SK-N-MC (cell line): Measurements from ENCODE around the gene SUN1.
"Not testable (repeated sequence)": the region's sequence is repeated elsewhere in the genome, so short reads cannot be mapped to it uniquely, and the experiment has no call there.

ENCODE experiments used
- DNase-seq: peaks from one replicate; pipeline ENCODE4 v3.0.0-alpha.2; 2011; ENCODE audit warnings: low read depth, low spot score
- H3K27ac ChIP-seq: fragments of 200-600 bp; sonication (generic); 2 replicates; pipeline ENCODE4 v1.5.1; 2016; ENCODE audit warnings: mixed run types
- H3K36me3 ChIP-seq: fragments of 200-600 bp; sonication (generic); 2 replicates; pipeline ENCODE4 v1.6.1; 2017; ENCODE audit warnings: antibody characterized with exemption, low read length, mixed read lengths; ENCODE audit not compliant: insufficient read depth
- H3K4me3 ChIP-seq: fragments of 200-600 bp; sonication (generic); 2 replicates; pipeline ENCODE4 v1.5.1; 2016
- H3K9ac ChIP-seq: fragments of 200-600 bp; sonication (generic); 2 replicates; pipeline ENCODE4 v1.8.0; 2017; ENCODE audit warnings: mixed run types, mixed read lengths; ENCODE audit not compliant: insufficient read length
- H3K9me3 ChIP-seq: fragments of 200-600 bp; sonication (generic); 2 replicates; pipeline ENCODE4 v1.6.1; 2017; ENCODE audit warnings: low read depth, mild to moderate bottlenecking, antibody characterized with exemption, low read length, moderate library complexity, mixed read lengths
- EZH2 ChIP-seq: fragments of 200-600 bp; sonication (generic); IDR thresholded peaks from one replicate; pipeline ENCODE4 v1.6.1; 2017; ENCODE audit warnings: antibody characterized with exemption
- FOXP2 ChIP-seq: optimal IDR thresholded peaks from 2 replicates; pipeline ENCODE3; 2011; ENCODE audit warnings: mild to moderate bottlenecking, moderate library complexity; ENCODE audit not compliant: insufficient read depth; ENCODE audit errors: extremely low read length, control extremely low read depth
- POLR2AphosphoS5 ChIP-seq: IDR thresholded peaks from 2 replicates; pipeline ENCODE4 v1.6.1; 2012; ENCODE audit warnings: mild to moderate bottlenecking, low read depth, low read length, borderline replicate concordance

SUN1 gene

GRCh38 chr7:791519-791918, 40.8 kb upstream of the SUN1 start:
- no peak overlapping the region for H3K9ac ChIP-seq
- DNase-seq = no peak
- TF ChIP-seq FOXP2 (no peak), POLR2AphosphoS5 (no peak), EZH2 (no peak)
- no peak overlapping the region for H3K27ac ChIP-seq
- H3K36me3 ChIP-seq = peaks cover 13% of the 10 kb centered on the region; the same call in 1 of the 2 replicates
- H3K9me3 ChIP-seq = no peaks in the 10 kb centered on the region
- no peak overlapping the region for H3K4me3 ChIP-seq

GRCh38 chr7:794207-794606, 38.1 kb upstream of the SUN1 start:
- no peaks in the 10 kb centered on the region for H3K9me3 ChIP-seq
- no peak overlapping the region for H3K27ac ChIP-seq
- no peaks in the 10 kb centered on the region for H3K36me3 ChIP-seq
- TF ChIP-seq FOXP2 (no peak), EZH2 (no peak), POLR2AphosphoS5 (no peak)
- H3K4me3 ChIP-seq = no peak overlapping the region
- no peak overlapping the region for H3K9ac ChIP-seq
- no peak for DNase-seq

- DNase-seq = no peak
- no peaks in the 10 kb centered on the region for H3K9me3 ChIP-seq
- TF ChIP-seq EZH2 = no peak
- no peak for TF ChIP-seq POLR2AphosphoS5
- TF ChIP-seq FOXP2 = no peak
These were observed 37.5 kb upstream of the SUN1 start for GRCh38 chr7:794671-795329.

GRCh38 chr7:796434-797169, 35.7 kb upstream of the SUN1 start:
- H3K27ac ChIP-seq, H3K4me3 ChIP-seq, DNase-seq, H3K36me3 ChIP-seq, H3K9ac ChIP-seq, H3K9me3 ChIP-seq: not testable (repeated sequence)

More at GRCh38 chr7:794671-795329, 37.5 kb upstream of the SUN1 start:
- Histone ChIP-seq H3K36me3 (no peaks in the 10 kb centered on the region), H3K27ac (no peak overlapping the region), H3K9ac (no peak overlapping the region), H3K4me3 (no peak overlapping the region)

- TF ChIP-seq EZH2 (no peak), POLR2AphosphoS5 (no peak), FOXP2 (no peak)
- DNase-seq = no peak
- Histone ChIP-seq H3K9me3 (no peaks in the 10 kb centered on the region), H3K36me3 (no peaks in the 10 kb centered on the region), H3K4me3 (no peak overlapping the region), H3K9ac (no peak overlapping the region), H3K27ac (no peak overlapping the region)
These were observed 33.3 kb upstream of the SUN1 start for GRCh38 chr7:798921-799470.

GRCh38 chr7:800692-801091, 31.6 kb upstream of the SUN1 start:
- Histone ChIP-seq H3K9me3 (no peaks in the 10 kb centered on the region), H3K36me3 (no peaks in the 10 kb centered on the region), H3K9ac (no peak overlapping the region), H3K4me3 (no peak overlapping the region), H3K27ac (no peak overlapping the region)
- TF ChIP-seq FOXP2 (no peak), POLR2AphosphoS5 (no peak), EZH2 (no peak)
- no peak for DNase-seq

- not testable (repeated sequence) for H3K36me3 ChIP-seq, H3K27ac ChIP-seq, DNase-seq, H3K4me3 ChIP-seq, H3K9me3 ChIP-seq, H3K9ac ChIP-seq
These were observed 30.9 kb upstream of the SUN1 start for GRCh38 chr7:801351-801750.

GRCh38 chr7:801940-802381, 30.3 kb upstream of the SUN1 start:
- H3K27ac ChIP-seq = peak overlapping the region; percentile 72
- TF ChIP-seq POLR2AphosphoS5 (no peak), EZH2 (no peak), FOXP2 (no peak)
- no peaks in the 10 kb centered on the region for H3K36me3 ChIP-seq
- DNase-seq = no peak
- peak overlapping the region; percentile 32 for H3K9ac ChIP-seq
- no peaks in the 10 kb centered on the region for H3K9me3 ChIP-seq
- H3K4me3 ChIP-seq = peak overlapping the region; percentile 42
